HG02852 (cell line): ENCODE data around the gene RAB40AL.

Experiments used
- ATAC-seq: cut with Tn5 transposase; IDR thresholded peaks from one replicate; pipeline ENCODE4 v1.9.1; 2021; ENCODE audit warnings: mild to moderate bottlenecking, moderate library complexity; ENCODE audit not compliant: unreplicated experiment

Gene RAB40AL

GRCh38 chrX:102979536-102979935, 42.5 kb downstream of the RAB40AL start:
- ATAC-seq, result no peak

- ATAC-seq, result no peak
Measured at GRCh38 chrX:102983205-102983604, 46.1 kb downstream of the RAB40AL start.

DNA sequence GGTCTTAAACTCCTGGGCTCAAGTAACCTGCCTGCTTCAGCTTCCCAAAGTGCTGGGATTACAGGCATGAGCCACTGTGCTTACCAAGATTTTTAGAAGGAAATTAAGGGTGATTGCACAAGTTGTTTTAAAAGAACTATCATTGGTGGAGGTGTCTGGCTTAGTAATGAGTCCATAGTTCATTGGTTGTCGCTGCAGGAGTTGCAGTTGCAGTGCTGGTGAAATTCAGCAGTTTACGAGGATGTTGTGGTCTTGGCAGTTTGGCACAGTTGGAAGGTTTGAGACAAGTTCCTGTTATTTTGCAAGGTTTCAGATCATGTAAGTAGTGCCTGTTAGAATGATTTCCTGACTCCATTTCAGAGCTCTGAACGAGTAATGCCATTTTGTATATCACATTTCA, 48.1 kb downstream of the RAB40AL start:
- no peak for ATAC-seq
